D721Med (cell line): ENCODE results near the gene PSME2.

Experiments used
- DNase-seq: peaks from one replicate; pipeline ENCODE4 v3.0.0; 2011; ENCODE audit warnings: low spot score; ENCODE audit not compliant: insufficient read length
- FAIRE-seq: peaks from 2 replicates; lab custom pipeline; 2011; peaks lifted over from hg19 to GRCh38; lab: Jason Lieb, UNC
- TF ChIP-seq, protein P1 (sequence below): IDR thresholded peaks from 2 replicates; pipeline ENCODE4 v1.5.1; 2012; ENCODE audit warnings: mild to moderate bottlenecking, control low read depth; ENCODE audit not compliant: insufficient read depth; ENCODE audit errors: missing control alignments

The PSME2 gene

DNA sequence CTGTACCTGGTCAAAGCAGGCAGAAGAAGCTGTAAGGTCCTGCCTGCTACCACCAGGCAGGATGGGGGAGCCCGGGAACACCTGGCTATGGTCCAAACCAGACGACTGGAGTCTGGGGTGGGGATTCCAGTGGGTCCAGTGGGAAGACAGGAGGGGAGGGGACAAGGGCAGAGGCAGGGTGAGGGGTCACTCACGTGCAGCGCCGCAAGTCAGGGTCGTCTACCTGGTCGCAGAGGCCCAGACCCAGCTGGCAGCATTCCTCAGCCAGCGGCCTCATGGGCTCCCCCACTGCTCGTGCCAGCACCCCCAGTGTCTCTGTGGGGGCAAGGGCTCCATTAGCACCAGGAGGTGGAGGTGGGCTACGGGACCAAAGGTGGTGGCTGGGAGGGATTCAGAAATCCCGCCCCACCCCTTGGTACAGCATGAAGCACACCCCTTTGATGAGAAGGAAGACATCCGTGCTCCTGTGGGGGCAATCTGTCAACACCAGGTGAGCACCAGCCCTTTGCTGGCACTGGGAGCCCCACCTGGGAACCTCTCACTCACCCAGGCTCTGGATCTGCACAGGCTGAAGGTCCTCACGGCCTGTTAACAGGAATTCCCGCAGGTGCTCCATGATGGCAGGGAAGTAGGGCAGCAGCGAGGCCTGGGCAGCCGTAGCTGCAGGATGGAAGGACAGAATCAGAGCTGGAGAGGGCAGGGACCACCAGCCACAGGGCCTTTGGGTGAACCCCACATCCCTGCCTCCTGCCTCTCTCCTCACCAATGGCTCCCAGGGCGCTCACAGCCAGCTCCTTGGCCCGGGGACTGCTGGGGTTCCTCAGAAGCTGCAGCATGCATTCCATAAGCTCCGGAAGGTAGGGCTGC is 37.9 kb upstream of the PSME2 start:
- no peak for FAIRE-seq
- TF ChIP-seq, protein P1, sequence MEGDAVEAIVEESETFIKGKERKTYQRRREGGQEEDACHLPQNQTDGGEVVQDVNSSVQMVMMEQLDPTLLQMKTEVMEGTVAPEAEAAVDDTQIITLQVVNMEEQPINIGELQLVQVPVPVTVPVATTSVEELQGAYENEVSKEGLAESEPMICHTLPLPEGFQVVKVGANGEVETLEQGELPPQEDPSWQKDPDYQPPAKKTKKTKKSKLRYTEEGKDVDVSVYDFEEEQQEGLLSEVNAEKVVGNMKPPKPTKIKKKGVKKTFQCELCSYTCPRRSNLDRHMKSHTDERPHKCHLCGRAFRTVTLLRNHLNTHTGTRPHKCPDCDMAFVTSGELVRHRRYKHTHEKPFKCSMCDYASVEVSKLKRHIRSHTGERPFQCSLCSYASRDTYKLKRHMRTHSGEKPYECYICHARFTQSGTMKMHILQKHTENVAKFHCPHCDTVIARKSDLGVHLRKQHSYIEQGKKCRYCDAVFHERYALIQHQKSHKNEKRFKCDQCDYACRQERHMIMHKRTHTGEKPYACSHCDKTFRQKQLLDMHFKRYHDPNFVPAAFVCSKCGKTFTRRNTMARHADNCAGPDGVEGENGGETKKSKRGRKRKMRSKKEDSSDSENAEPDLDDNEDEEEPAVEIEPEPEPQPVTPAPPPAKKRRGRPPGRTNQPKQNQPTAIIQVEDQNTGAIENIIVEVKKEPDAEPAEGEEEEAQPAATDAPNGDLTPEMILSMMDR = no peak
- DNase-seq = no peak

DNA sequence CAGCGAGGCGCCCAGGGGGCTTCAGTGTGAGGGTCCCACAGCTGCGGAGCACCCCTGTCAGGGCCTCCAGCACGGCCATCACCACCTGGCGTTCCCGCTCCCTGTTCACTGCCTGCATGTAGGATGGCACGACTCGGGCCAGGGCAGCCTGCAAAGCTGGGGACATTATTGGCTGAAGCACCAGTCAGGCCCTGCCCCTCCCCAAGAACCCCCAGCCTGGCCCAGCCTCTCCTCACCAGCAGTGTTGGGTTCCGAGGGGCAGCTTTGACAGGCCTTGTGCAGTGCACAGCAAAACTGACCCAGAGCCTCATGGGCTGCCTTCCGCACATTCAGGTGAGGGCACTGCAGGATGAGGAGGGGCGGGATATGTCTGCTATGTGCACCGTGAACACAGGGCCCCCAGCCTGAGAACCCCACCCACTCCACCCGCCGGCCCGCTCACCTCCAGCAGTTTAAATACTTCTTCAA is 36.6 kb upstream of the PSME2 start:
- no peak for DNase-seq
- FAIRE-seq = no peak
- TF ChIP-seq, protein P1 = no peak

DNA sequence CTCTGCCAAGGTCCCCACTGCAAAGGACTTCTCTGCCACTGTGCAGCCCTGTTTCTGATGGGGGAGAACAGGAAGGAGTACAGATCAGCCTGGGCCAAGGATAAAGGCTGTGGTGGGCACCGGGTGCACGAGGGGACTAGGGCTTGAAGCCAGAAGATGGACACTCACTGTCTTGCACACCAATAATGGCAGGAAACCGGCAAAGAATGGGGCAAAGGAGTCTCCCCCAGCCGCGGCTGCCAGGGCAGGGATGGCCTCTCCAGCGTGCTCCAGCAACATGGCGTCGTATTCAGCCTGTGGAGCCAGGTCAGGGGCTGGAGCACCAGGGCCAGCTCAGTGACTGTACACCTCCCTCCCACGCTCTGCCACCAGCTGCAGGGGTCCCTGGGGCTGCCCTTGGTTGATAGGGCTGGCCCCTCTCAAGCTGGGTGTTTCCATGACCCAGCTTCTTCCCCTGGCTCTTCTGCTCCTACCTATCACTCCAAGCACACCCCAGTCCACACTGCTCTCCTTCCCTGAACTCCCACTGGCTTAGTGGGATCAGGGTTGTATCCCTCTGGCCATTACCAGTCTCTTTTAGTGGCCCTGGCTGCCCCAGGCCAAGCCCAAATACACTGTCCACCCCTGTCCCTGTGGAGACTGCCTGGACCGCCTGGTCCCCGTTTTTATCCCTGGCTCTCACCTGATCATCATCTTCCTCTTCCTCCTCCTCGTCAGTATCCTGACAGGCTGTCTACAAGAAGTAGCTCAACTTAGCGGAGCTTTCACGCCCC is 35.9 kb upstream of the PSME2 start:
- TF ChIP-seq, protein P1 = no peak
- FAIRE-seq = no peak
- no peak for DNase-seq

DNA sequence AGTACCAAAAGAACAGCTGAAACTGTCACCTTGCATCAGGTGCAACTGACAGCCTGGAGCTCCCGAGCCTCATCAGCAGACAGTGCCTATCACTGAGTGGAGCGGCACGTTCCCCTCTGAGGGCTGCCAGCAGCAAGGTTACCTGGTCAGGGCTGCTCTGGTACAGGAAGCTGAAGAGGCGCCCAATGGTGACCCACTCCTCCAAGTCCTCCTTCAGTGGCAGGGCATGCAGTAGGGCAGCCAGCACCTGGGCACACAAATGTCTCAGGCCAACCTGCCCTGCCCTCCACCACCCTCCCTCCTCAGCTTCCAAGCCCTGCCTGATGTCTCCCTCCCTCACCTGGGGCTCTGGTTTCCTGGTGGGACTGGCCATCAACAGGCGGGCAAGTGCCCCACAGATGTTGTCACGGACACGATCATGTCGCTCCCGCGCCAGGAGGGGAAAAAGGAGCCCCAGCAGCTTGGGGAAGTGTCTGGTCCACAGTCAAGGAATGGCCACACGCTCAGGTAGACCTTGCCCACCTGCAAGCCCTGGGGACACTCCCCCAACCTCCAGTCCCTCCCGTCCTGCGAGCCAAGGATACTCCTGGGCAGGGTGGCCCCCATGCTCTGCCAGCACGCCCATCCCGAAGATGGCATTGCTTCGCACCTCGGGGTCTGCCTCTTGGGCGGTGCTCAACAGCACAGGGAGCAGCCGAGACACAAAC is 35.1 kb upstream of the PSME2 start:
- no peak for FAIRE-seq
- TF ChIP-seq, protein P1 = no peak
- no peak for DNase-seq

DNA sequence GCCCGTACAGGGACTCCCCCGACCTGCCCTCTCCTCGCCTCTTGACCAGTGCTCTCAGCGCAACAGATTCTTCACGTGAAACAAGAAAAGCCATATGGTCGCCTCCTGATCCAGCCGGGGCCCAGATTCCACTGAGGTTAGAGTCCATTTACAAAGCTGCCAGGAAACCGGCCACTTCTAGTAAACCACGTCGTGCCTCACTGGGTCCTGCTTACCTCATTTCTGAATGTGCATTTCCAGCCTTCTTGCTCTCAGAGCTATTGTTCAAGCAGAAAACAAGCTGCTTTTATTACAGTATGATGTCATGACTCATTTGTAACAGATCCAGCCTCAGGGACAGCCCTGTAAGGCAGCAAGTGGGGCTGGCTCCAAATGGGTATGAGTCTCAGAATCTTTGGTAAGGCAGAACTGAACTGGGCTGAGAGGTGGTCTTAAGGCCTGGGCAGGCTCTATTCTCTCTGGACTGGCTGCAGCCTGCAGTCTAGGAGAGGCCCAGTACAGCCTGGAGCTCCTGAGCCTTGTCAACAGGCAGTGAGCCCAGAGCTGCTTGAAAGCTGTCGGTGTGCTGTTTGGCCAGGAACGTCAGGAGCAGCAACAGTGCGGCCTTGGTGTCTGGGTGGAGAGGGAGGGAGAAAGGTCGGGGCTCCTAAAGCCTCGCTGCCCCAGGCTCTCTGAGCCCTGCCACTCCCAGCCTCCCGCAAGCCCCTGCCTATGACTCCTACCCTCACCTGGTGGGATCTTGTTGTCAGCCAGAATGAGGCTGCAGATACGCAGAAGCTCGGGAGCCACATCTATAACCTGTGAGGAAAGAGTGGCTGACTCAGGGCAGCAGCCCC is 33.8 kb upstream of the PSME2 start:
- FAIRE-seq (no peak), DNase-seq (no peak)
- TF ChIP-seq, protein P1 = no peak

DNA sequence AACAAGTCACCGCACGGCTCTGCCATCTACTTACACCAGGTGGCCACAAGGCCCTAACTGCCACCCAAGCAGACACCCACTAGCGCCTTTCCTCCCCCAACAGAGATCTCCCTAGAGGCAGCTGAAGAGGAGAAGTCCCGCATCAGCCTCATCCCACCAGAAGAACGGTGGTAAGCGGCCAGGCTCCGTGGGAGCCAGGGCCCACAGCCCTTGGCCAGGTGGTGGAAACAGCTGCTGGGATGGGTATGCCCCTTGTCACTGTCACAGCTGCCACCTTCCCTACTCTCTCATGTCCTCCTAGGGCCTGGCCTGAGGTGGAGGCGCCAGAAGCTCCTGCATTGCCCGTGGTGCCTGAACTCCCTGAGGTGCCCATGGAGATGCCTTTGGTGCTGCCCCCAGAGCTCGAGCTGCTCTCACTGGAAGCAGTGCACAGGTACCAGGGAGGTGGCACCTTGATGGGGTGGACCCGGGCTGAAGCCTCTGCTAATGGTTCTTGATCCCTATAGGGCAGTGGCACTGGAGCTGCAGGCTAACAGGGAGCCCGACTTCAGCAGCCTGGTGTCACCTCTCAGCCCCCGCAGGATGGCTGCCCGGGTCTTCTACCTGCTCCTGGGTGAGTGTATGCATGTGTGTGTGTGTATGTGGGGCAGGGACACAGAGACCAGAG is 33.0 kb upstream of the PSME2 start:
- no peak for DNase-seq
- TF ChIP-seq, protein P1 = no peak
- FAIRE-seq = no peak
